ENCODE results near the gene SCO2. TPM values are rescaled to one million over a fixed set of nuclear protein-coding genes. Genes with fewer than 3 reads are reported as not detected.

SCO2 gene
- polyA plus RNA-seq, 1 donor (not counting 4 experiments of a cell fraction or from before 2014, with no cell fraction given), result 1.9 TPM

- H3K9ac ChIP-seq (ENCODE audit: control insufficient read depth, extremely low read depth, insufficient read depth, low read length), result peak overlapping the region; percentile 60
- H3K4me3 ChIP-seq (ENCODE audit: control insufficient read depth in 2 of 3, extremely low read depth in 1 of 3, insufficient read depth in 2 of 3, low read depth in 1 of 3, low read length in 3 of 3), result peak overlapping the region; percentile 50 to 79 (median 58)
- no peak for DNase-seq (ENCODE audit: low read depth, low spot score)
- no peak overlapping the region for H3K27ac ChIP-seq (ENCODE audit: control insufficient read depth, insufficient read depth, low read length)
- H3K79me2 ChIP-seq (ENCODE audit: control insufficient read depth, insufficient read depth, low read length), result peaks cover 5% of the 10 kb centered on the region
- H3K27me3 ChIP-seq (ENCODE audit: control insufficient read depth, extremely low read depth, insufficient read depth, low read length), result peaks cover 11% of the 10 kb centered on the region
- dilution Hi-C loops (cut with MboI; ENCODE audit: extremely low pct_ligation_motif_present, low sequenced_read_pairs), result no loop called here
- no peak overlapping the region for H2AFZ ChIP-seq (ENCODE audit: control insufficient read depth, low read length)
- peak overlapping the region; percentile 85 for H3K4me2 ChIP-seq (ENCODE audit: control insufficient read depth, extremely low read depth, insufficient read depth, low read depth, low read length)
- no peaks in the 10 kb centered on the region for H4K20me1 ChIP-seq (ENCODE audit: control insufficient read depth, extremely low read depth, insufficient read depth, low read length)
- H3K9me1 ChIP-seq (ENCODE audit: control insufficient read depth, extremely low read depth, insufficient read depth, low read length), result no peaks in the 10 kb centered on the region
- H3K4me1 ChIP-seq (ENCODE audit: control insufficient read depth, extremely low read depth, insufficient read depth, low read length), result peaks cover 15% of the 10 kb centered on the region
- TF ChIP-seq EZH2 (IDR thresholded peaks at IDR 0.05; ENCODE audit: low read length) (no peak), CTCF (optimal IDR thresholded peaks at IDR 0.05 in 1 of 3, IDR thresholded peaks at IDR 0.05 in 1 of 3, conservative IDR thresholded peaks at IDR 0.05 in 1 of 3; ENCODE audit: extremely low read depth in 1 of 3, insufficient read depth in 2 of 3, low read length in 3 of 3) (no peak)
- no peak for FAIRE-seq
- H3K9me3 ChIP-seq (ENCODE audit: control insufficient read depth, low read depth, low read length), result no peaks in the 10 kb centered on the region
- peaks cover 0 to 2% of the 10 kb centered on the region in 2 experiments for H3K36me3 ChIP-seq (ENCODE audit: control insufficient read depth in 2 of 2, extremely low read depth in 1 of 2, insufficient read depth in 2 of 2, low read length in 2 of 2)
These were observed 4.1 kb upstream of the SCO2 start for GRCh38 chr22:50529416-50529896.

- dilution Hi-C loops (cut with MboI; ENCODE audit: extremely low pct_ligation_motif_present, low sequenced_read_pairs), result no loop called here
- H3K9ac ChIP-seq (ENCODE audit: control insufficient read depth, extremely low read depth, insufficient read depth, low read length), result peak overlapping the region; percentile 60
- no peak overlapping the region for H2AFZ ChIP-seq (ENCODE audit: control insufficient read depth, low read length)
- H3K4me2 ChIP-seq (ENCODE audit: control insufficient read depth, extremely low read depth, insufficient read depth, low read depth, low read length), result peak overlapping the region; percentile 85
- peaks cover 2 to 5% of the 10 kb centered on the region in 2 experiments for H3K36me3 ChIP-seq (ENCODE audit: control insufficient read depth in 2 of 2, extremely low read depth in 1 of 2, insufficient read depth in 2 of 2, low read length in 2 of 2)
- H3K27ac ChIP-seq (ENCODE audit: control insufficient read depth, insufficient read depth, low read length), result no peak overlapping the region
- no peak for TF ChIP-seq EZH2 (IDR thresholded peaks at IDR 0.05; ENCODE audit: low read length)
- TF ChIP-seq CTCF (optimal IDR thresholded peaks at IDR 0.05 in 1 of 3, IDR thresholded peaks at IDR 0.05 in 1 of 3, conservative IDR thresholded peaks at IDR 0.05 in 1 of 3; ENCODE audit: extremely low read depth in 1 of 3, insufficient read depth in 2 of 3, low read length in 3 of 3), result no peak
- no peak for DNase-seq (ENCODE audit: low read depth, low spot score)
- H3K27me3 ChIP-seq (ENCODE audit: control insufficient read depth, extremely low read depth, insufficient read depth, low read length), result peaks cover 11% of the 10 kb centered on the region
- peak overlapping the region in 2 of 3 experiments; percentile 50 to 58 for H3K4me3 ChIP-seq (ENCODE audit: control insufficient read depth in 2 of 3, extremely low read depth in 1 of 3, insufficient read depth in 2 of 3, low read depth in 1 of 3, low read length in 3 of 3)
- peaks cover 21% of the 10 kb centered on the region for H3K4me1 ChIP-seq (ENCODE audit: control insufficient read depth, extremely low read depth, insufficient read depth, low read length)
- FAIRE-seq, result no peak
- H3K9me3 ChIP-seq (ENCODE audit: control insufficient read depth, low read depth, low read length), result no peaks in the 10 kb centered on the region
- no peaks in the 10 kb centered on the region for H3K9me1 ChIP-seq (ENCODE audit: control insufficient read depth, extremely low read depth, insufficient read depth, low read length)
- H3K79me2 ChIP-seq (ENCODE audit: control insufficient read depth, insufficient read depth, low read length), result peaks cover 11% of the 10 kb centered on the region
- H4K20me1 ChIP-seq (ENCODE audit: control insufficient read depth, extremely low read depth, insufficient read depth, low read length), result no peaks in the 10 kb centered on the region
These were observed 3.5 kb upstream of the SCO2 start for GRCh38 chr22:50528682-50529415.
